SK-N-MC (cell line): Measurements from ENCODE around the gene SLC4A9.

Experiments
- EZH2 ChIP-seq: fragments of 200-600 bp; sonication (generic); IDR thresholded peaks from one replicate; pipeline ENCODE4 v1.6.1; 2017; ENCODE audit warnings: antibody characterized with exemption
- FOXP2 ChIP-seq: optimal IDR thresholded peaks from 2 replicates; pipeline ENCODE3; 2011; ENCODE audit warnings: mild to moderate bottlenecking, moderate library complexity; ENCODE audit not compliant: insufficient read depth; ENCODE audit errors: extremely low read length, control extremely low read depth
- POLR2AphosphoS5 ChIP-seq: IDR thresholded peaks from 2 replicates; pipeline ENCODE4 v1.6.1; 2012; ENCODE audit warnings: mild to moderate bottlenecking, low read depth, low read length, borderline replicate concordance

- TF ChIP-seq POLR2AphosphoS5: no peak
- no peak for TF ChIP-seq EZH2
- TF ChIP-seq FOXP2: no peak
Measured at GRCh38 chr5:140364472-140364765, 4.4 kb downstream of the SLC4A9 start.
